NAMALWA (cell line): ENCODE results near the gene FBXO27.
"Not testable (repeated sequence)": the region's sequence is repeated elsewhere in the genome, so short reads cannot be mapped to it uniquely, and the experiment has no call there.

Source experiments
- DNase-seq: peaks from one replicate; pipeline ENCODE4 v3.0.0-alpha.2; 2015; ENCODE audit warnings: low spot score

FBXO27 gene

GRCh38 chr19:39032063-39032918, at the start of gene FBXO27:
FBXO27 (minus strand) TSS chr19:39032549; CDS start chr19:39032227, 322 bp downstream.
- no peak for DNase-seq

- no peak for DNase-seq
Measured at GRCh38 chr19:39080431-39080830, 48.1 kb upstream of the FBXO27 start.

GRCh38 chr19:39078436-39079200, 46.3 kb upstream of the FBXO27 start:
- DNase-seq = no peak

- DNase-seq = no peak
Measured at GRCh38 chr19:39077323-39077722, 45.0 kb upstream of the FBXO27 start.

GRCh38 chr19:39074942-39075341, 42.6 kb upstream of the FBXO27 start:
- DNase-seq = no peak

- no peak for DNase-seq
Measured at GRCh38 chr19:39074205-39074692, 41.9 kb upstream of the FBXO27 start.

GRCh38 chr19:39070888-39071287, 38.5 kb upstream of the FBXO27 start:
- no peak for DNase-seq

GRCh38 chr19:39068259-39068658, 35.9 kb upstream of the FBXO27 start:
- not testable (repeated sequence) for DNase-seq

- no peak for DNase-seq
Measured at GRCh38 chr19:39067104-39067503, 34.8 kb upstream of the FBXO27 start.

GRCh38 chr19:39065928-39066327, 33.6 kb upstream of the FBXO27 start:
- DNase-seq = no peak

- DNase-seq = no peak
Measured at GRCh38 chr19:39064405-39064804, 32.1 kb upstream of the FBXO27 start.

- no peak for DNase-seq
Measured at GRCh38 chr19:39060171-39060570, 27.8 kb upstream of the FBXO27 start.

GRCh38 chr19:39059302-39059701, 27.0 kb upstream of the FBXO27 start:
- DNase-seq = no peak

GRCh38 chr19:39057615-39058014, 25.3 kb upstream of the FBXO27 start:
- no peak for DNase-seq

GRCh38 chr19:39054091-39054470, 21.7 kb upstream of the FBXO27 start:
- no peak for DNase-seq

GRCh38 chr19:39053276-39054090, 21.1 kb upstream of the FBXO27 start:
- no peak for DNase-seq

GRCh38 chr19:39052846-39053245, 20.5 kb upstream of the FBXO27 start:
- DNase-seq = no peak

GRCh38 chr19:39052243-39052746, 19.9 kb upstream of the FBXO27 start:
- DNase-seq = peak; percentile 62

GRCh38 chr19:39047073-39047472, 14.7 kb upstream of the FBXO27 start:
- no peak for DNase-seq

- DNase-seq = peak; percentile 97
Measured at GRCh38 chr19:39046037-39046821, 13.9 kb upstream of the FBXO27 start.

- no peak for DNase-seq
Measured at GRCh38 chr19:39045506-39045905, 13.2 kb upstream of the FBXO27 start.
